COLO829 (cell line): ENCODE results near the gene MTIF2.
"Not testable (repeated sequence)": the region's sequence is repeated elsewhere in the genome, so short reads cannot be mapped to it uniquely, and the experiment has no call there.

Source experiments
- DNase-seq: peaks from one replicate; pipeline ENCODE4 v3.0.0; 2012; ENCODE audit warnings: low spot score

The MTIF2 gene

DNA sequence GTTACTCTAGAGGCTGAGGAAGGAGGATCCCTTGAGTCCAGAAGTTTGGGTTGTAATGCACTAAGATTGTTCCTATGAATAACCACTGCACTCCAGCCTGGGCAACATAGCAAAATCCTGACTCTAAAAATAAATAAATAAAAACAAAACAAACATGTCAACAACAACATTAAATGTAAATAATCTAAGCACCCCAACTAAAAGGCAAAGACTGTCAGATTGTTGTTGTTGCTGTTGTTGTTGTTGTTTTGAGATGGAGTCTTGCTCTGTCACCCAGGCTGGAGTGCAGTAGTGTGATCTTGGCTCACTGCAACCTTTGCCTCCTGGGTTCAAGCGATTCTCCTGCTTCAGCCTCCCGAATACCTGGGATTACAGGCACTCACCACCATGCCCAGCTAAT, 77.1 kb downstream of the MTIF2 start:
- not testable (repeated sequence) for DNase-seq

DNA sequence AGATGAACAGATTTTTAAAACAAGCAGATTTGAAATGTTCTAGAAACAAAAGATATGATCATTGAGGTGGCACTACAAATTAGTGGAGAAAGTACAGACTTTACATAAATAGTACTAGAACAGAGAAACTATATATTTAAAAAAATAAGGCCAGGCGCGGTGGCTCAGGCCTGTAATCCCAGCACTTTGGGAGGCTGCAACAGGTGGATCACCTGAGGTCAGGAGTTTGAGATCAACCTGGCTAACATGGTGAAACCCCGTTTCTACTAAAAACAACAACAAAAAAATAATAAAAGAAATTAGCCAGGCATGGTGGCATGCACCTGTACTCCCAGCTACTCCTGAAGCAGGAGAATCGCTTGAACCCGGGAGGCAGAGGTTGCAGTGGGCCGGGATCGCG, 82.2 kb downstream of the MTIF2 start:
- DNase-seq = not testable (repeated sequence)
